Osteoblast (primary cell): ENCODE results near the gene OSCP1. TPM values are rescaled to one million over a fixed set of nuclear protein-coding genes. Genes with fewer than 3 reads are reported as not detected.

ENCODE experiments used
- DNase-seq: peaks from one replicate; pipeline ENCODE4 v3.0.0; 2011; ENCODE audit warnings: low spot score, mixed read lengths; ENCODE audit not compliant: insufficient read length; ENCODE audit errors: missing footprints
- H2AFZ ChIP-seq: 2 replicates; pipeline ENCODE4 v1.6.0; 2011; ENCODE audit warnings: mild to moderate bottlenecking, low read length
- H3K27ac ChIP-seq: 2 replicates; pipeline ENCODE4 v1.5.1; 2011; ENCODE audit warnings: mild to moderate bottlenecking, low read depth, low read length, moderate library complexity
- H3K27me3 ChIP-seq: 2 replicates; pipeline ENCODE4 v1.6.0; 2012; ENCODE audit warnings: mild to moderate bottlenecking, control low read depth, inconsistent platforms, low read length, moderate library complexity; ENCODE audit not compliant: insufficient read depth
- H3K36me3 ChIP-seq: 2 replicates; pipeline ENCODE4 v1.5.1; 2011; ENCODE audit warnings: mild to moderate bottlenecking, low read length, control low read depth, moderate library complexity; ENCODE audit not compliant: insufficient read depth
- H3K4me1 ChIP-seq: 2 replicates; pipeline ENCODE4 v1.5.1; 2011; ENCODE audit warnings: mild to moderate bottlenecking, low read length, control low read depth, moderate library complexity; ENCODE audit not compliant: insufficient read depth
- H3K4me2 ChIP-seq: 2 replicates; pipeline ENCODE4 v1.6.0; 2011; ENCODE audit warnings: mild to moderate bottlenecking, low read length; ENCODE audit not compliant: insufficient read depth
- H3K4me3 ChIP-seq: fragments of 200-600 bp; sonication (generic); 3 replicates; pipeline ENCODE4 v1.5.1; 2012; ENCODE audit warnings: mild to moderate bottlenecking, low read length, inconsistent platforms; ENCODE audit not compliant: insufficient read depth
- H3K79me2 ChIP-seq: 2 replicates; pipeline ENCODE4 v1.6.0; 2012; ENCODE audit warnings: mild to moderate bottlenecking, low read length, control low read depth, inconsistent platforms; ENCODE audit not compliant: insufficient read depth
- H3K9me3 ChIP-seq: 2 replicates; pipeline ENCODE4 v1.5.1; 2011; ENCODE audit warnings: low read depth, low read length, control low read depth
- H4K20me1 ChIP-seq: 2 replicates; pipeline ENCODE4 v1.6.0; 2012; ENCODE audit warnings: mild to moderate bottlenecking, low read length, control low read depth; ENCODE audit not compliant: insufficient read depth
- CTCF ChIP-seq: IDR thresholded peaks from 2 replicates; pipeline ENCODE4 v1.5.1; 2011; ENCODE audit warnings: mild to moderate bottlenecking, low read depth, low read length, moderate library complexity; ENCODE audit errors: extremely low read depth
- total RNA-seq: library from RNA; depleted of rRNA; stranded (reverse); fragments of >200 nt; gene quantifications from 2 replicates; pipeline ENCODE4 v1.2.3, GENCODE V29; 2012

Gene OSCP1
- total RNA-seq, 1 donor: 14.5 TPM

- TF ChIP-seq CTCF: no peak
- H2AFZ ChIP-seq: no peak overlapping the region
These were observed 41.8 kb downstream of the OSCP1 start for GRCh38 chr1:36408479-36408878.

GRCh38 chr1:36406440-36406839, 43.8 kb downstream of the OSCP1 start:
- no peaks in the 10 kb centered on the region for H4K20me1 ChIP-seq
- peaks cover 6% of the 10 kb centered on the region for H3K4me1 ChIP-seq
- no peak for TF ChIP-seq CTCF

More at GRCh38 chr1:36408479-36408878, 41.8 kb downstream of the OSCP1 start:
- no peak for DNase-seq
- no peaks in the 10 kb centered on the region for H3K79me2 ChIP-seq
- no peak overlapping the region for H3K4me3 ChIP-seq
- no peaks in the 10 kb centered on the region for H3K36me3 ChIP-seq
- H3K4me1 ChIP-seq: no peaks in the 10 kb centered on the region
- H3K27ac ChIP-seq: no peak overlapping the region
- no peaks in the 10 kb centered on the region for H3K9me3 ChIP-seq
- no peaks in the 10 kb centered on the region for H3K27me3 ChIP-seq
- H3K4me2 ChIP-seq: no peak overlapping the region
- no peaks in the 10 kb centered on the region for H4K20me1 ChIP-seq

DNA sequence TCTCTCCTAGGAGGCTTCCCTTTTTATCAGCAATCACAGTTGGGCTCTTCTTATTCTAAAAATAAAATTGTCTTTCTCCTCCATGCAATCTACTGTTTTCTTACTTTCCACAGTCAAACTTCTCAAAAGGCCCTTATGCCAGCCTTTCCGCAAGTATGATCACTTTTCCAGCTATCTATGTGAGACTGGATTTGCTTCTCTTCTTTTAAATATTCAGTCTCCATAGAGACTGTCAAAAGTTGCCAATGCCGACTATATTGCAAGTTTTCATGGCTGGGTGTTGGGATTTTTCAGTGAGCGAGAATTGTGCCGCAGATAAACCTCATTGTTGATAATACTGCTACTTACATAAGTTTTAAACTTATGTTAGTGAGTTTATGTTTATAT, 47.8 kb downstream of the OSCP1 start:
- H3K27me3 ChIP-seq: no peaks in the 10 kb centered on the region
- TF ChIP-seq CTCF: no peak
- no peaks in the 10 kb centered on the region for H3K9me3 ChIP-seq
- H2AFZ ChIP-seq: no peak overlapping the region
- no peak overlapping the region for H3K4me2 ChIP-seq
- no peak overlapping the region for H3K4me3 ChIP-seq
- no peaks in the 10 kb centered on the region for H4K20me1 ChIP-seq
- H3K4me1 ChIP-seq: peaks cover 13% of the 10 kb centered on the region
- no peak overlapping the region for H3K27ac ChIP-seq
- H3K79me2 ChIP-seq: peaks cover 13% of the 10 kb centered on the region
- H3K36me3 ChIP-seq: no peaks in the 10 kb centered on the region
- no peak for DNase-seq

More at GRCh38 chr1:36406440-36406839, 43.8 kb downstream of the OSCP1 start:
- Histone ChIP-seq H3K36me3 (no peaks in the 10 kb centered on the region), H2AFZ (no peak overlapping the region), H3K9me3 (no peaks in the 10 kb centered on the region), H3K27ac (no peak overlapping the region), H3K4me3 (no peak overlapping the region), H3K27me3 (no peaks in the 10 kb centered on the region), H3K79me2 (peaks cover 10% of the 10 kb centered on the region), H3K4me2 (no peak overlapping the region)
- no peak for DNase-seq

DNA sequence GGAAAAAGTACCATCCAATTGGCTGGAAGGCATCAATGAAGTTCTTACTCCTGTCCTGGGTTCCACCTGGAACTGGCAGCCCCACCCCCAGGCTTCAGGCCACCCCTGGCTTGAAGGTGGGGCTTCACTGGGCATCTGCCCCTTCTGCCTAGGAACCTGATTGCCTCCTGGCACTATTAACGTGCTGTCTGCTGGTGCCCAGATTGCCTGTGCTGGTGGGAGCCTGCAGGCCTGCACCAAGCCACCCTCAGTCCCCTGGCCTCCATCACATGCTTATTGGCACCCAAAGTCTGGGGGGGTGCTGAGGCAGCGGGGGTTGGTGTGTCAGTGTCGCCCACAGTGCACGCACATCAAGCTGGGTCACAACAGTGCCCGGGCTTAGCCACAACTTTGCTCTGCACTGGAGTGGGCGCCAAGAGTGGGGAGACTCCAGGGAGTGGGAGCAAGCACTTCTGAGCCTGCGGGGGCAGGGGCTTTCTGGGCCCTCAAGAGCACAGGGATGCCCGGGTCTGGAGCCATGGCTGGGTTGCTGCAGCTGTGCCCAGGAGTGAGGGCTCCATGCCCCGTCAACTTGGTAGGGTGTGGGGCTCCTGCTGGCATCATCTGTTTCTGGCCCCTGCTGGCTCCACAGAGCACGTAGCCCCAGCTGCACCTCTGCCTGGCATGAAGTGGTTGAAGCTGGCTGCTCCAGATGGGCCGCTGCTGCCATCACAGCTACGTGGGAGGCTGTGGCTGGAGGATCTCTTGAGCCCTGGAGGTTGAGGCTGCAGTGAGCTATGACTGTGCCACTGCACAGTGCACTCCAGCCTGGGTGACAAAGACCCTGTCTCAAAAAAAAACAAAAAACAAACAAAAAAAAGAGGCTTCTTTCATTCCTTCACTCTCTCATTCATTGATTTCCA, 48.4 kb downstream of the OSCP1 start:
- H3K4me2 ChIP-seq: peak overlapping the region; percentile 92

More for the DNA sequence above, 48.4 kb downstream of the OSCP1 start:
- peak overlapping the region; percentile 80 for H3K4me3 ChIP-seq
- H3K36me3 ChIP-seq: no peaks in the 10 kb centered on the region
- H3K27me3 ChIP-seq: no peaks in the 10 kb centered on the region
- H2AFZ ChIP-seq: peak overlapping the region; percentile 90
- H3K9me3 ChIP-seq: no peaks in the 10 kb centered on the region
- TF ChIP-seq CTCF: no peak
- H3K79me2 ChIP-seq: peaks cover 19% of the 10 kb centered on the region
- DNase-seq: no peak
- peak overlapping the region; percentile 88 for H3K27ac ChIP-seq
- no peaks in the 10 kb centered on the region for H4K20me1 ChIP-seq
- H3K4me1 ChIP-seq: peaks cover 15% of the 10 kb centered on the region
